Articular chondrocyte of knee joint (primary cell): ENCODE data around the gene STK11IP. TPM values are rescaled to one million over a fixed set of nuclear protein-coding genes. Genes with fewer than 3 reads are reported as not detected.

Source experiments
- small RNA-seq: library from RNA; depleted of rRNA; stranded (forward); fragments of <200 nt; gene quantifications from one replicate; pipeline ENCODE3, GENCODE V24; 2012
- total RNA-seq: library from RNA; depleted of rRNA; stranded (reverse); fragments of >200 nt; gene quantifications from 2 replicates; pipeline ENCODE4 v1.2.3, GENCODE V29; 2012

Gene STK11IP
- 12.1 and 12.3 TPM in 2 replicates for total RNA-seq

GRCh38 chr2:219597552-219598307, at the start of gene STK11IP:
Gene STK11IP, plus strand, starts transcription at chr2:219597857. Its CDS starts 263 bp downstream, at chr2:219598120.

GRCh38 chr2:219571311-219572236, 26.1 kb upstream of the STK11IP start, which contains the start of gene OBSL1:
Gene OBSL1, minus strand, starts transcription at chr2:219571539. Its CDS starts 307 bp downstream, at chr2:219571232.

GRCh38 chr2:219572237-219573001, 25.2 kb upstream of the STK11IP start, which contains the start of gene INHA:
Gene INHA, plus strand, starts transcription at chr2:219572310. Its CDS starts 65 bp downstream, at chr2:219572375.

GRCh38 chr2:219627103-219628100, 29.7 kb downstream of the STK11IP start, which contains the start of gene SLC4A3:
Gene SLC4A3, plus strand, starts transcription at chr2:219627630. Its CDS starts 363 bp downstream, at chr2:219627993.

Small RNA genes within 50 kb of the gene (small RNA-seq; reads per million reads assigned to genes)
- gene MIR3132: not detected
- not detected for gene RN7SKP213

Other genes starting within 250 kb of the STK11IP start
- 43.6 and 52.8 TPM in 2 replicates for gene DNPEP, start 209.9 kb upstream of the STK11IP start, total RNA-seq
- 0.76 and 1.6 TPM in 2 replicates for gene DES, start 179.5 kb upstream of the STK11IP start, total RNA-seq
- 18.6 and 28.7 TPM in 2 replicates for gene SPEG, start 163.0 kb upstream of the STK11IP start, total RNA-seq
- gene GMPPA, start 99.0 kb upstream of the STK11IP start, total RNA-seq: 44.3 and 46.0 TPM in 2 replicates
- under 0.01 TPM in 1 of 2 replicates, not detected in the other for gene ASIC4, start 83.4 kb upstream of the STK11IP start, total RNA-seq
- 102 and 129 TPM in 2 replicates for gene CHPF, start 54.0 kb upstream of the STK11IP start, total RNA-seq
- gene TMEM198, start 53.8 kb upstream of the STK11IP start, total RNA-seq: 1.1 and 1.3 TPM in 2 replicates
- gene OBSL1, start 26.3 kb upstream of the STK11IP start, total RNA-seq: 57.1 and 60.0 TPM in 2 replicates
- 0.11 and 0.26 TPM in 2 replicates for gene INHA, start 25.5 kb upstream of the STK11IP start, total RNA-seq
- 3.6 and 3.8 TPM in 2 replicates for gene SLC4A3, start 29.8 kb downstream of the STK11IP start, total RNA-seq